GM18519 (cell line): ENCODE measurements around the gene TERF2IP.

Experiments
- ATAC-seq: cut with Tn5 transposase; IDR thresholded peaks from one replicate; pipeline ENCODE4 v1.9.1; 2021; ENCODE audit warnings: mild to moderate bottlenecking, moderate library complexity; ENCODE audit not compliant: unreplicated experiment, low FRiP score

Gene TERF2IP

GRCh38 chr16:75635036-75635435 is 12.5 kb upstream of the TERF2IP start:
- ATAC-seq: no peak

DNA sequence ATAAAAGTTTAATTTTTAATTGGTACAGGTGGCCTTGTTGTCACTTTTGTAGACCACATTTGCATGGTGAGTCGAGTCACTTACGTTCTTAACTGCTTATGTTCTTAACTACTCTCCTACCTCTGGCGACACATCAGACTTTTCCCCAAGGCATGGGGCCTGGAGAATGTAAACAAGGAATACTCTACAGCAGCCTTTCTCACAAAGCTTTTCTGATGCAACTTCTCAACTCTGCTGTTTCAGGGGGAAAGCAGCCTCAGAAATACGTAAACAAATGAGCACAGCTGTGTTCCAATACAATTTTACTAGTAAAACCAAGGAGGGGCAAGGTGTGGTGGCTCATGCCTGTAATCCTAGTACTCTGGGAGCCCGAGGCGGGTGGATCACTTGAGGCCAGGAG is 7.0 kb upstream of the TERF2IP start:
- ATAC-seq: no peak

GRCh38 chr16:75644240-75645012 is 3.1 kb upstream of the TERF2IP start:
- ATAC-seq: no peak

GRCh38 chr16:75647112-75647491 is 471 bp upstream of the TERF2IP start:
- peak; percentile 14 for ATAC-seq

GRCh38 chr16:75648265-75649076 is 898 bp downstream of the TERF2IP start:
- peak; percentile 5 for ATAC-seq

DNA sequence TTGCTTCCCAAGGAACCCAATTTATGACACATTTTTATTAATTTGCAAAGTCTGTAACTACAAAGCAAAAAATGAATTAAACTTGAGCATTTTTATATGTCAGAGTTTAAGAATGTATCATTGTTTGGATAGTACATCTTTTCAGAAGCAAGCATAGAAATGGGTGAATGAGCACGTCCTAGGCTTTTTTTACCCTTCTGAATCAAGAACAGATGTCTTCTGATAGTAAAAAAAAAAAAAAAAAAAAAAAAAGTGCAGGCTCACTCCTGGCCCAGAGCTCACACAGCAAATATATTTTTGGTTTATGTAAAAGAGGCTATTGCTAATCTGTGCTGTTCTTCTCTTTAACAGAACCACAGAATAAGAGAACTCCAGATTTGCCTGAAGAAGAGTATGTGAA is 6.3 kb downstream of the TERF2IP start:
- ATAC-seq: no peak

- no peak for ATAC-seq
These were observed 10.6 kb downstream of the TERF2IP start for GRCh38 chr16:75658175-75658574.

GRCh38 chr16:75660321-75660720 is 12.7 kb downstream of the TERF2IP start:
- ATAC-seq: no peak

GRCh38 chr16:75660726-75661302 is 13.2 kb downstream of the TERF2IP start:
- ATAC-seq: no peak

GRCh38 chr16:75667503-75667902 is 19.9 kb downstream of the TERF2IP start:
- no peak for ATAC-seq

GRCh38 chr16:75676909-75677308 is 29.3 kb downstream of the TERF2IP start, which contains the start of gene CPHXL2:
Gene CPHXL2, minus strand, starts transcription at chr16:75677009. Its CDS starts 10 bp downstream, at chr16:75676999.
- ATAC-seq: no peak

GRCh38 chr16:75679366-75679765 is 31.8 kb downstream of the TERF2IP start:
- ATAC-seq: no peak

DNA sequence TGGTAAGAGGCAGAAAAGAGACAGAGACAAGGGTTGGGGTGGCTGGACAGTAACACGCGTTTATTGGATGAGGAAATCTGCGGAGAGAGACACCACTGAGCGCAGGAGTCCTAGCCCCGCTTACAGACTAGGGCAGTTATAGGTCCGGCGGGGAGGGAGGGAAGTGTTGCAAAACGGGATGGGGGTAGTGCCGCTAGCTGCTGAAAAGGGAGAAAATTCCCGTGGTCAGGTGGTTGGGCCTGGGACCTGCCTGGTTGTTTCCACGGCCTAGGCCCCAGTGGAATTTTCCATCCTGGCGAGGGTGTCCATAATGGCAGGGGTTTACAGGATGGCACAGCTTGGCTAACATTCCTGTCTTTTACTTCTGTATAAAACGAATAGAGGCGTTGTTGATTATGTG is 34.7 kb downstream of the TERF2IP start:
- no peak for ATAC-seq

GRCh38 chr16:75687361-75687760 is 39.8 kb downstream of the TERF2IP start:
- peak; percentile 91 for ATAC-seq

DNA sequence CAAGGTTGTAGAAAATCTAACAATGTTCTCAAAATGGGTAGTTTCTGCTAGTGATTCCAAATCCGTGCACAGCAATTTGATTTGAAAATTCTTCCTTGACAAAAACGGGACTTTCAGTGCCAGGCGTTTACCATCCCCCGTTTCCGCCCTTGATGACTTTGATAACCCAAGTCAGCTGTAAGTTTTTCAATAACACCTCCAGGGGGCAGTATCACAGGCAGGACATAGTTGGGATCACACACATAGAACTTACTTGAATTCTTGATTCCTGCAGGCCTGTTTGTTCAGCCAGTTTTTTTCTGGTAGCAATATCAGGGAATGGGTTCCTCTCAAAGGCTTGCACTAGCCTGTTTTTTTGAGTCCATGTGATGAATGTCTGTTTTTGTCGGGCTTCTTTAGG is 48.1 kb downstream of the TERF2IP start:
- no peak for ATAC-seq

GRCh38 chr16:75697571-75697970 is 50.0 kb downstream of the TERF2IP start:
- no peak for ATAC-seq

DNA sequence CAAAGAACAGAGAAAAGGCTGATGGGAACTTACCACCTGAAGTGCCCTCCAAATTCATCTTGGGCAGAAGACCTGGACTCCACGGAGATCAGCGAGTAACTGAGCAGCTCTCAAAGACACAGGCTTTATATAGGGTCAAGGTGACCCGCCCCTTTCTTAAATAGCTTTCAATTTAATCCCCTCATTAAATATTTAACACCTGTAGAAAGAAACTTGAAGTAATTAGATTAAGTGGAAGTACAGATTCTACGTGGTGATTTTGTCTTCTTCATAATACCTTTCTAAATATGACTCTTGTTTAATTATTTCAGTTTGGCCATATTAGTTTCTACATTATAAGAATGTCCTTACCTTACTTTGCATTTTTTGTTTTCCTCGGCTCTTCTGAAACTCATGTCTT is 53.8 kb downstream of the TERF2IP start, which contains the start of gene DUXB:
Gene DUXB (minus strand): TSS at position 101 of the 400 bp plus-strand sequence. CDS start 43 bp downstream, at position 58.
- ATAC-seq: no peak

GRCh38 chr16:75702242-75702641 is 54.7 kb downstream of the TERF2IP start:
- ATAC-seq: no peak

- no peak for ATAC-seq
These were observed 55.7 kb downstream of the TERF2IP start for GRCh38 chr16:75703306-75703705.
